Measurements from ENCODE around the gene EIF3CL.
"Not testable (repeated sequence)": the region's sequence is repeated elsewhere in the genome, so short reads cannot be mapped to it uniquely, and the experiment has no call there.

Gene EIF3CL, protein sequence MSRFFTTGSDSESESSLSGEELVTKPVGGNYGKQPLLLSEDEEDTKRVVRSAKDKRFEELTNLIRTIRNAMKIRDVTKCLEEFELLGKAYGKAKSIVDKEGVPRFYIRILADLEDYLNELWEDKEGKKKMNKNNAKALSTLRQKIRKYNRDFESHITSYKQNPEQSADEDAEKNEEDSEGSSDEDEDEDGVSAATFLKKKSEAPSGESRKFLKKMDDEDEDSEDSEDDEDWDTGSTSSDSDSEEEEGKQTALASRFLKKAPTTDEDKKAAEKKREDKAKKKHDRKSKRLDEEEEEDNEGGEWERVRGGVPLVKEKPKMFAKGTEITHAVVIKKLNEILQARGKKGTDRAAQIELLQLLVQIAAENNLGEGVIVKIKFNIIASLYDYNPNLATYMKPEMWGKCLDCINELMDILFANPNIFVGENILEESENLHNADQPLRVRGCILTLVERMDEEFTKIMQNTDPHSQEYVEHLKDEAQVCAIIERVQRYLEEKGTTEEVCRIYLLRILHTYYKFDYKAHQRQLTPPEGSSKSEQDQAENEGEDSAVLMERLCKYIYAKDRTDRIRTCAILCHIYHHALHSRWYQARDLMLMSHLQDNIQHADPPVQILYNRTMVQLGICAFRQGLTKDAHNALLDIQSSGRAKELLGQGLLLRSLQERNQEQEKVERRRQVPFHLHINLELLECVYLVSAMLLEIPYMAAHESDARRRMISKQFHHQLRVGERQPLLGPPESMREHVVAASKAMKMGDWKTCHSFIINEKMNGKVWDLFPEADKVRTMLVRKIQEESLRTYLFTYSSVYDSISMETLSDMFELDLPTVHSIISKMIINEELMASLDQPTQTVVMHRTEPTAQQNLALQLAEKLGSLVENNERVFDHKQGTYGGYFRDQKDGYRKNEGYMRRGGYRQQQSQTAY

GRCh38 chr16:28403220-28404072 lies at the start of gene EIF3CL:
Gene EIF3CL, minus strand, starts transcription at chr16:28403841. Its CDS starts 223 bp downstream, at chr16:28403618.
- FAIRE-seq = peak; percentile 98

GRCh38 chr16:28447081-28447480 lies 43.4 kb upstream of the EIF3CL start:
- FAIRE-seq; DNase-seq (ENCODE audit: insufficient read length, low spot score): not testable (repeated sequence)

More at GRCh38 chr16:28403220-28404072, at the start of gene EIF3CL:
- DNase-seq (ENCODE audit: insufficient read length, low spot score) = not testable (repeated sequence)

DNA sequence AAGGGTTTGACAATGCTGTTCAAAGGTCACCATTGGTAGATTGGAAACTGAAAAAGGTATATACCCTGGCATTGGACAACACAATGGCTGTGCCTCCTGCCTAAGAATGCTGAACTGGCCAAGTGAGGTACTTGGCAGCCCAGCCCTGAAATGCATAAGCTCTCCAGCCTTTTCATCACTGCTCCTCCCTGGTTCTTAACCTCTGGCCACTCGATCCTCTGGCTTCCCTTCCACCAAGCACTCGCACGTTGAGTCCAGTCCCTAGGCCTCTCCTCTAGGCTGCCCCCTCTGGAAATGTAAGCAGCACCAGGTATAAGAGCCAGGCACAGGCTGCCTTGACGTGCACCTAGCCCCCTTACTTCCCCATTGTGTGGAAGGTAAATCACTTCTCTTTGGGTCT lies 42.7 kb upstream of the EIF3CL start:
- not testable (repeated sequence) for DNase-seq (ENCODE audit: insufficient read length, low spot score); FAIRE-seq

DNA sequence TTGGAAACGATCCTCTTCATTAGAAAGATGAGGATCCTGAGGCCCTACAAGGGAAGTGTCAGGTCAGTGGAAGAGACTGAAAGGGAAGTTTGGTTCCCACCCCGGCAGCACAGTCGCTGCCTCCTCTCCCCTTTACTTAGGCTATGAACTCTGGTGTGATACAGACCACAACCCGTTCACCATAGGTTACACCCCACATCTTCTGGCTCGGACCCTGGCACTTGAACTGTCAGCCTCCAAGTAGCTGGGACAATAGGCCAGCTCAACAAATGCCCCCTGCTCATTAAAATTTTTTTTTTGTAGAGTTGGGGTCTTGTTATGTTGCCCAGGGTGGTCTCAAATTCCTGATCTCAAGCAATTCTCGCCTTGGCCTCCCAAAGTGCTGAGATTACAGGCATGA lies 40.3 kb upstream of the EIF3CL start:
- not testable (repeated sequence) for DNase-seq (ENCODE audit: insufficient read length, low spot score); FAIRE-seq

DNA sequence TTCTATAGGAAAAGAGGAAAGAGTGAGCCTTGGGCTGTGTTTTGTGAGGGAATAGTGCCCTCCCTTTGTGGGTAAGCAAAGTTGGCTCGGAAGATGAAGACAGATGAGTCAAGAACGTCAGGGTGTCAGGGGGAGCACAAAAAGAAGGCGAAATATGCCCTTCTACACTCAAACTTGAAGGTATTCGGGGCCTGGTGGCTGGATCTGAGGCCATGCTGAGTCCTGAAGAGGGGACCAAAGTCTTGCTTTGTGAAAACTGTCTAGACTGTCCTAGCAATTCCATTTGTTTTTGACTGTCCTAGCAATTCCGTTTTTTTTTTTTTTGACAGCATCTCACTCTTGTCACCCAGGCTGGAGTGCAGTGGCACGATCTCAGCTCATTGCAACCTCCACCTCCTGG lies 35.3 kb upstream of the EIF3CL start:
- FAIRE-seq; DNase-seq (ENCODE audit: insufficient read length, low spot score): not testable (repeated sequence)

- FAIRE-seq; DNase-seq (ENCODE audit: insufficient read length, low spot score): not testable (repeated sequence)
These were observed 31.7 kb upstream of the EIF3CL start for GRCh38 chr16:28435340-28435739.

GRCh38 chr16:28426060-28426680 lies 22.5 kb upstream of the EIF3CL start:
- DNase-seq (ENCODE audit: insufficient read length, low spot score); FAIRE-seq: not testable (repeated sequence)

DNA sequence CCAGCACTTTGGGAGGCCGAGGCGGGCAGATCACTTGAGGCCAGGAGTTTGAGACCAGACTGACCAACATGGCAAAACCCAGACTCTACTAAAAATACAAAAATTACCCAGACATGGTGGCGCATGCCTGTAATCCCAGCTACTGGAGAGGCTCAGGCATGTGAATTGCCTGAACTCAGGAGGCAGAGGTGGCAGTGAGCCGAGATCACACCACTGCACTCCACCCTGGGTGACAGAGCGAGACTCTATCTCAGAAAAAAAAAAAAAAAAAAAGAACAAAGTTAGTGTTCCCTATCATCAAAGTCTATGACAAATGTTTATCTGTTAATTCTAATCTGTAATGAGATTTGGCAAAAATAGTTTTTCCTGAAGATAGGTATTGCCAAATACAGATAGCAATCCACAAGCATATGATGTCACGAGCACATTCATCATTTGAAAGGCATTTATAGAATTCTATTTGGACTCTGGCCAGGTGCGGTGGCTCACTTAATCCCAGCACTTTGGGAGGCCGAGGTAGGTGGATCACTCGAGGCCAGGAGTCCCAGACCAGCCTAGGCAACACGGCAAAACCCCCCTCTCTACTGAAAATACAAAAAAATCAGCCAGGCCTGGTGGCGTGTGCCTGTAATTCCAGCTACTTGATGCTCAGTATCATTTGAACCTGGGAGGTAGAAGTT lies 17.6 kb upstream of the EIF3CL start:
- FAIRE-seq; DNase-seq (ENCODE audit: insufficient read length, low spot score): not testable (repeated sequence)

GRCh38 chr16:28417033-28417432 lies 13.4 kb upstream of the EIF3CL start:
- not testable (repeated sequence) for FAIRE-seq; DNase-seq (ENCODE audit: insufficient read length, low spot score)

GRCh38 chr16:28414530-28414929 lies 10.9 kb upstream of the EIF3CL start:
- not testable (repeated sequence) for FAIRE-seq; DNase-seq (ENCODE audit: insufficient read length, low spot score)

DNA sequence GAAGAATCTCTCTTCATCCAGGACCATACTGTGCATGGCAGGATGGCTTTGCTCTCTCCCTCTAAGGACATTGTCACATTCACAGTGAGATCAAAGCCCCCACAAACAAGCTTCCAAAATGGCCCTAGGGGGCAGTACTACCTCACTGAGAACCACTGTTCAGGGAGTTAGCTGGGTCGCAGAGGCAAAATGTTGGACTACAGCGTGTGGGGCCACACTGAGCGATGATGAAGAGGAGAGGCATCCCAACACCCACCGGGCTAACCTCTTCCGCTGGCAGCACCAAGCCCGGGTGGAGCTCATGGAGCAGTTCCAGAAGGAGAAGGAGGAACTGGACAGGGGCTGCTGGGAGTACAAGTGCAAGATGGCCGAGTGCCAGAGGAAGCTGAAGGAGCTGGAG lies 9.9 kb upstream of the EIF3CL start:
- not testable (repeated sequence) for DNase-seq (ENCODE audit: insufficient read length, low spot score); FAIRE-seq

DNA sequence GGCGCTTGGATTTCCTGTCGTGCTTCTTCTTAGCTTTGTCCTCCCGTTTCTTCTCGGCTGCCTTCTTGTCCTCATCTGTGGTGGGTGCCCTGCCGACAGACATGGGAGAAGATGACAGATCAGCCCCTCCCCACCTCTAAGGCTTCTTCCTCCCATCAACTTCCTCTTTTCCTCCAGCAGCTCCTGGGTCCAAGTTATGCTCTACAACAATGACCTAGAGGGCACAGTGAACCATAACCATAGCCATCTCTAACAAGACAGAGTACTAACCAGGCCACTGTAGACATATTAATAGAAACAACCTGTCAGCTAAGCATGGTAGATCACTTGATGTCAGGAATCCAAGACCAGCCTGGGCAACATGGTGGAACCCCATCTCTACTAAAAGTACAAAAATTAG lies 11.6 kb downstream of the EIF3CL start:
- FAIRE-seq; DNase-seq (ENCODE audit: insufficient read length, low spot score): not testable (repeated sequence)

GRCh38 chr16:28382177-28382867 lies 21.3 kb downstream of the EIF3CL start:
- not testable (repeated sequence) for FAIRE-seq; DNase-seq (ENCODE audit: insufficient read length, low spot score)

GRCh38 chr16:28377822-28378221 lies 25.8 kb downstream of the EIF3CL start:
- not testable (repeated sequence) for FAIRE-seq; DNase-seq (ENCODE audit: insufficient read length, low spot score)

DNA sequence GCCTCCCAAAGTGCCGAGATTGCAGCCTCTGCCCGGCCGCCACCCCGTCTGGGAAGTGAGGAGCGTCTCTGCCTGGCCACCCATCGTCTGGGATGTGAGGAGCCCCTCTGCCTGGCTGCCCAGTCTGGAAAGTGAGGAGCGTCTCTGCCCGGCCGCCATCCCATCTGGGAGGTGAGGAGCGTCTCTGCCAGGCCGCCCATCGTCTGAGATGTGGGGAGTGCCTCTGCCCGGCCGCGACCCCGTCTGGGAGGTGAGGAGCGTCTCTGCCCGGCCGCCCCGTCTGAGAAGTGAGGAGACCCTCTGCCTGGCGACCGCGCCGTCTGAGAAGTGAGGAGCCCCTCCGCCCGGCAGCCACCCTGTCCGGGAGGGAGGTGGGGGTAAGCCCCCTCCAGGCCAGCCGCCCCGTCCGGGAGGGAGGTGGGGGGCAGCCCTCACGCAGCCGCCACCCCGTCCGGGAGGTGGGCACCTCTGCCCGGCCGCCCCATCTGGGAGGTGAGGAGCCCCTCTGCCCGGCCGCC lies 26.5 kb downstream of the EIF3CL start:
- FAIRE-seq; DNase-seq (ENCODE audit: insufficient read length, low spot score): not testable (repeated sequence)

DNA sequence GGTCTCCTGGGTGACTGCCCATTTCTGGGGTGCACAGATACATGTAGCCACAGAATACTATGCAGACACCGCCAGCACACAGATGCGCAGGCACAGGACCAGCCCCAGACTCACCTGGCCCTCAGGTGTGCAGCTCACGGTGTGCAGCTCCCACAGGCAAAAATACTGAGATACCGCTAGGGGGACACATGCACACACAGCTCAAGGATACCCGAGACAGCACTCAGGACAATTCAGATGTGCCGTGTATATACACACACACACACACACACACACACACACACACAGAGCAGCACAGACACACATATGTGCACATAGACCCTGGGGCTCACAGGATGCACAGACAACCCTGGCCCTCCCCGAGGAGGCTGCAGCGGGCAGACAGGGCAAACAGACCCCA lies 28.5 kb downstream of the EIF3CL start:
- not testable (repeated sequence) for DNase-seq (ENCODE audit: insufficient read length, low spot score); FAIRE-seq

- FAIRE-seq; DNase-seq (ENCODE audit: insufficient read length, low spot score): not testable (repeated sequence)
These were observed 29.4 kb downstream of the EIF3CL start for GRCh38 chr16:28374281-28374680.

DNA sequence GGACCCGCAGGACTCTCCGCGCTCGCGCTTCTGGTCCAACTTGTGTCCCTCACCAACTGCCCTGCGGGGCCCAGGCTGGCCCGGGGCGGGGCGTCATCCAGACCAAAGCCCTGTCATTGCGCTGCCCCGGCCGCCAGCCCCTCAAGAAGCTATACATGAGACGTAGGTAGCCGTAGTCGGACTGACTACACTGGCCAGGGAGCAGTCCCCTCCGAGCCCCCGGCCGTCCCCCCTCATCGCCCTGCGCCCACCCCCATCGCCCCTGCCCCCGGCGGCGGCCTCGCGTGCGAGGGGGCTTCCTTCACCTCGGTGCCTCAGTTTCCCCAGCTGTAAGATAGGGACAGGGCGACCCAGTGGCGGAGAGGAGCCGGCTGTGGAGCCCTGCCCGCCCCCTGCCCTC lies 35.7 kb downstream of the EIF3CL start:
- DNase-seq (ENCODE audit: insufficient read length, low spot score); FAIRE-seq: not testable (repeated sequence)
